Hematopoietic multipotent progenitor cell treated with erythropoietin and hydrocortisone succinate and interleukin-3 and kit ligand, for 15 days (in vitro differentiated cells): Measurements from ENCODE around the gene RAB27A.
"Not testable (repeated sequence)": the region's sequence is repeated elsewhere in the genome, so short reads cannot be mapped to it uniquely, and the experiment has no call there.

ENCODE experiments used
- DNase-seq: peaks from one replicate; pipeline ENCODE4 v3.0.0-alpha.2; 2015; ENCODE audit warnings: low spot score

The RAB27A gene

GRCh38 chr15:55250392-55250791 lies 39.2 kb downstream of the RAB27A start:
- no peak for DNase-seq

- DNase-seq, result not testable (repeated sequence)
These were observed 39.7 kb downstream of the RAB27A start for GRCh38 chr15:55249885-55250284.

- no peak for DNase-seq
These were observed 40.7 kb downstream of the RAB27A start for GRCh38 chr15:55248895-55249294.

- DNase-seq, result no peak
These were observed 41.7 kb downstream of the RAB27A start for GRCh38 chr15:55247766-55248427.

GRCh38 chr15:55247311-55247710 lies 42.3 kb downstream of the RAB27A start:
- no peak for DNase-seq

- DNase-seq, result no peak
These were observed 43.0 kb downstream of the RAB27A start for GRCh38 chr15:55246567-55246966.

DNA sequence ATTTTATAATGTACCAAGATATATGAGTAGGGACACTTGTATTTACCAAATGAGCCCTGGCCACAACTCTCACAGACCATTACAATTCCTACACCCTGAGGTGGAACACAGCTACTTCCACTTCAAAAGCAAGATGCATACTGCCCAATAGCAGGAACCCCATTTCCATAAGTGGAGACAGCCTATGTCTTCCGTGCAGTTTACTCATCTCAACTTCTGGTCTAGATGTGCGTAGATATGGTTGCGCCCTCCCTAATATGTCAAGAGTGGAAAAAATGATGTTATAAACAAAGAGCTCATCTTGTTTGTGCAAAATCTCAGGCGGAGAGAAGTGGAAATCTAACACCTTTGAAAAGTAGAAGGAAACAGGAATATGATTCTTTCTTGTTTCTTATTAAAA lies 44.6 kb downstream of the RAB27A start:
- no peak for DNase-seq

DNA sequence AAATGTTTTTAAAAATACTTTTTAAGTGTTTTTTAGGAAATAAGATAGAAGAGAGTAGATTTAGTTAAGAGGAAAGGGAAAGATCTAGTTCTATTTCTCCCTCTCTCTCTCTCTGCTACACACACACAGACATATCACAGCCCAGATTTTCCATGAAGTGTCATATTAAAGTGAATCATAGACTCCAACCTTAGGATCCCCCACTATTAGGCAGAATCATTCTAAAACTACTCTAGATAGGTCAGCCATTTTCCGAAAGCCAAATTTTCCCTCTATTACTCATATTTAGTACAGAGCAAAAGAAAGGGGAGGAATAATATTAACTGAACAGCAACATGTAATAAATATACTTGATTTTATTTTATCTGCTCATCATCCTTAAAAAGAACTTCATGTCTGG lies 47.7 kb downstream of the RAB27A start:
- DNase-seq, result no peak

DNA sequence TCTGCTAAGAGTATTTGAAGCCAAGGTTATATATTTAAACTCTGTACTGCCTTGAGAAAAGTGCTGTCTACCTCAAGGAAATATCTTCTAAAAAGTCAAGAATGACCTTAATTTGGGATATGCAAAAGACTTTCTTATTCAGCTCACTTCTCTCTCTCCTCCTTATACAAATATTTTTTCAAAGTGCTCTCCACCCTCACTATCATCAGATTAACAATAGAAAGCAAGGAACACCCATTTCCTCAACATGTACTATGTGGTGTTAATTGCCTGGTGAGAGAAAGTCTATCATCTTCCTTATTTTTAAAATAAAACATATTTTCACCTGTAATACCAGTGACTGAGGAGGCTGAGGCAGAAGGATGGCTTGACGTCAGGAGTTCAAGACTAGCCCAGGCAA lies 48.4 kb downstream of the RAB27A start:
- DNase-seq, result no peak

DNA sequence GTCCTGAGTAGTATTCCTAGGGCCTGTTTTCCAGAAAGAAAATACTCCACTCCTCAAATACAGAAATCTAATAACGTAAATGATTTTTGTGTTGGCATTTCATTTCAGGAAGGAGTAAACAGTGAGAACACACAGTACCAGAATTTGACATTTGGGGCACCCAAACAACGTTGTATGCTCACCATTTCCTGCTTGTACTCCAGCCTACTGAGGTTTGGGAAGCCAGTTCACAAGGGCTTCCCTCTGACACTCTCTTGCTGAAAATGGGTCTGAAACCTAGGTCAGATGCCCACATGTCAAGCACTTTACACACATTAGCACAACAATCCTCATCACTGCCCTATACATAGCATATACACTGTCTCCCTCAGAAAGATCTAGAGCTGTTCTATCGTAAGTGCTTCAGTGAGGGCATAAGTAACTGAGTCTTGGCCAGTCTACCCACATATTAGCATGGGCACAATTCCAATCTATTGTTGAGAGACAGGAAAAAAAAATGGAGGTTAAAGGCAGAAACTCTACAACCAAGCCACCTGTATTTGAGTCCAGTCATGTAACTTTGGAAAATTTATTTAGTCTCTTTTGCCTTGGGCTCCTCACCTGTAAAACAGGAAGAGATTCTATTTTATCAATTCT lies 49.4 kb downstream of the RAB27A start:
- no peak for DNase-seq

GRCh38 chr15:55239440-55240124 lies 50.0 kb downstream of the RAB27A start:
- DNase-seq, result no peak

- no peak for DNase-seq
These were observed 50.7 kb downstream of the RAB27A start for GRCh38 chr15:55238877-55239276.

DNA sequence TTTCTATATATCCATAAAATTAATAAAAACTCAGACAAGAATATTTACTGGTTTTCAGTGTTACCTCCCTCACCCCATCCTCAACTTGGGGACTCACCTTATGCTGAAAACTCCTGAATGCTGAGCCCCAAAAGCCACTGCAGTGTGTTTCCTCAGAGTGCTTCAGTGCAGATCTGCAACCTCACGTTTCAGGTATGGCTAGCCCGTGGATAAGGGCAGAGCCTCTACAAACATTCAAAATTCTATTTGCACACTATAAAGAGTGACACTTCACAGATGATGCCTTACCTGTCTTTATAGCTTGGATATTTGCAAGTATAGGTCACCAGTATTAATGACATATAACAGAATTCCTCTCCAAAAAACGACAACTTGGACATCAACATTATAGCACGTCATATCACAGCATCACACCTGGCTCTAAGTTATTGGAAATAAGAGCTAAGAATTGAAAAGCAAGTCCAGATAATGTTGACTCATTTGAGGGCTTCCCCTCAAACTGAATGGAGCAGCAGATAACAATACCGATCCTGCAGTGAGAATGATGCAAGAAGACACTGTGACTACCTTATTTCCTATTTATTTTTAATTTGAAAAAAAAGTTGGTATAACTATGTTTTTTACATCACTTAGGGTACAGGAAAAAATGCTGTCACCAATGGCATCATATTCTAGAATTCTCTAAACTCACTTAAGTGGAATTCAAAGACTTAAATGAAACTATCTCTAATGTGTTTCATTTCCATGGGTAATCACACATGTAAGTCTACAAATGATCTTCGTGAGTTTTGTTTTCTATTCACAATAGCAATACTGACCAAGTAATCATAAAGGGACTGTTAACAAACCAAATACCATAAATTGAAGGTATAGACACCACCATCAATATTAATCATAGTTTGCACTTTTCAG lies 52.1 kb downstream of the RAB27A start:
- DNase-seq, result peak; percentile 15

GRCh38 chr15:55235546-55236036 lies 54.0 kb downstream of the RAB27A start:
- no peak for DNase-seq

GRCh38 chr15:55234800-55235104 lies 54.9 kb downstream of the RAB27A start:
- DNase-seq, result no peak

- DNase-seq, result no peak
These were observed 55.4 kb downstream of the RAB27A start for GRCh38 chr15:55234104-55234799.

DNA sequence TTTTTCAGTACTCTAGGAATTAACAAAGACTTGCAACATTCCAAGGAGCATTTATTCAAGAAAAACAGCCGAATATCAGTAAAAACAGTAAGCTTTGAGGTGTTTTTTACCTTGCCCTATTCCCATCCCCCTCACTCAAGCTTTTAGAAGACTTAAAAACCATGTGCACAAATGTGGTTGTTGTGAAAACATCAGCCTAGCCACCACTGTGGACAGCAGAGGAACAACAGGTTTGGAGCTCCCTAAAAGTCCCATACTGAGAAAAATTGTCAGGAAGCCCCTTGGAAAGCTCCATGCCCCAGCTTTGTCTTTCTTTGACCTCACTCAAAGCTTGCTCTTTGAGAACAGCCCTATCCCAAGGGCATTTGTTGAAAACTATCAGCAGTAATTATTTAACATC lies 58.2 kb downstream of the RAB27A start:
- DNase-seq, result no peak

- no peak for DNase-seq
These were observed 58.7 kb downstream of the RAB27A start for GRCh38 chr15:55230953-55231352.

DNA sequence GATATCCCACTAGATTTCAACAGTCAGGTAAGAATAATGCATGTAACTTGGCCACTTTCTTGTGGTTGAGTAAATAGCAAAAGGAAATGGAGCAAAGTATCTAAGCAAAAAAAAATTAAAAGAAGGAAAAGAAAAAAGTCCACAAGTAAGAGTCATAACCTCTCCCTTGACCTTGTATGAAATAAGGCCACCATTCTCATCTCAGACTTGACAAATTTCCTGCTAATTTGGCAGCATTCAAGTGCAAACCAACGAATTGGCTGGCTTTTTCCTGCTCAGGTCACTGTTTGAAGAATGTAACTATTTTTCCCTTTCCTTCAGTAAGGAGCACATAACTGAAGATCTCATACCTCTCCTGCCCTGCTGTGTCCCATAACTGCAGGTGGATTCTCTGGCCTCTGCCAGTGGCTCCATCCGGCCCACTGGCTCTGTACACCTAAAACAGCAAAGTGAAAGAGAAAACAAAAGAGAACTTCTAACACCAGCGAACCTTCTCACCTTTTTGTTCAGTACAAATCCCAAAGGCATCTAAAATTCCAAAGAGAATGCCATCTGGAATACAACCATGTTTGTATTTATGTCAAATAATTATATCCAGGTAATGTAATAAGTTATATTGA lies 59.5 kb downstream of the RAB27A start:
- no peak for DNase-seq

GRCh38 chr15:55226127-55226526 lies 63.5 kb downstream of the RAB27A start:
- DNase-seq, result no peak

- DNase-seq, result no peak
These were observed 64.7 kb downstream of the RAB27A start for GRCh38 chr15:55224892-55225291.
